Transverse colon (tissue), 4 donors: ENCODE data around the gene ELOB.

Experiments
- EP300 ChIP-seq: sonication (generic); formaldehyde crosslinking; IDR thresholded peaks from one replicate; pipeline ENCODE4 v1.6.1; 2017; ENCODE audit warnings: antibody characterized with exemption, low read depth
- POLR2A ChIP-seq: fragments of 450-650 bp; IDR thresholded peaks from one replicate; pipeline ENCODE4 v1.6.1; 2016; ENCODE audit warnings: antibody characterized with exemption, mild to moderate bottlenecking, moderate library complexity
- POLR2AphosphoS5 ChIP-seq, 3 donors: sonication (generic); formaldehyde crosslinking; IDR thresholded peaks; one replicate each; pipeline ENCODE4 v1.6.1; 2016; ENCODE audit warnings: antibody characterized with exemption in 3 of 3
- TF ChIP-seq, protein P1 (sequence below), 5 experiments: fragments of 200-600 bp in 3 of 5; fragments of 450-650 bp in 2 of 5; sonication (generic) in 3 of 5; IDR thresholded peaks; 1 replicate in 2 of 5; 2 replicates in 3 of 5; pipeline ENCODE4 v1.5.1; 2016 to 2017; ENCODE audit warnings: antibody characterized with exemption in 5 of 5, inconsistent platforms in 3 of 5, mild to moderate bottlenecking in 2 of 5, moderate library complexity in 1 of 5

DNA sequence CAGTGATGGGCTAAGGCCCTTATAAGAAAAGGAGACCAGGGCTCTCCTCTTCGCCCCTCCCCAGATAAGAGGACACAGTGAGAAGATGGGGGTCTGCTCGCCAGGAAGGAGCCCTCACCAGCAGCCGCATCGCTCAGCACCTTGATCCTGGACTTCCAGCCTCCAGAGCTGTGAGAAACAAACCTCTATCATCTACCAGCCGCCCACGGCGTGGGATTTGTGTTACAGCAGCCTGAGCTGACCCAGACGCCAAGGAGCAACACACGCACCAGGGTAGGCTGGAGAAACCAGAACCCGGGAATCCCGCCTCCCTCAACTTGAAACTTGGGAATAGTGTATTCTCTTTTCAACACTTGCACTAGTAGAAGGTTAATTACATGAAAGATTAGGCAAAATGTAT is 48.8 kb upstream of the ELOB start:
- TF ChIP-seq, protein P1, sequence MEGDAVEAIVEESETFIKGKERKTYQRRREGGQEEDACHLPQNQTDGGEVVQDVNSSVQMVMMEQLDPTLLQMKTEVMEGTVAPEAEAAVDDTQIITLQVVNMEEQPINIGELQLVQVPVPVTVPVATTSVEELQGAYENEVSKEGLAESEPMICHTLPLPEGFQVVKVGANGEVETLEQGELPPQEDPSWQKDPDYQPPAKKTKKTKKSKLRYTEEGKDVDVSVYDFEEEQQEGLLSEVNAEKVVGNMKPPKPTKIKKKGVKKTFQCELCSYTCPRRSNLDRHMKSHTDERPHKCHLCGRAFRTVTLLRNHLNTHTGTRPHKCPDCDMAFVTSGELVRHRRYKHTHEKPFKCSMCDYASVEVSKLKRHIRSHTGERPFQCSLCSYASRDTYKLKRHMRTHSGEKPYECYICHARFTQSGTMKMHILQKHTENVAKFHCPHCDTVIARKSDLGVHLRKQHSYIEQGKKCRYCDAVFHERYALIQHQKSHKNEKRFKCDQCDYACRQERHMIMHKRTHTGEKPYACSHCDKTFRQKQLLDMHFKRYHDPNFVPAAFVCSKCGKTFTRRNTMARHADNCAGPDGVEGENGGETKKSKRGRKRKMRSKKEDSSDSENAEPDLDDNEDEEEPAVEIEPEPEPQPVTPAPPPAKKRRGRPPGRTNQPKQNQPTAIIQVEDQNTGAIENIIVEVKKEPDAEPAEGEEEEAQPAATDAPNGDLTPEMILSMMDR (IDR thresholded peaks at IDR 0.05), result no peak
- TF ChIP-seq EP300 (no peak), POLR2A (no peak), POLR2AphosphoS5 (IDR thresholded peaks at IDR 0.05) (no peak)
